Sigmoid colon (tissue), 7 donors: ENCODE measurements around the gene SLC35F1. TPM values are rescaled to one million over a fixed set of nuclear protein-coding genes. Genes with fewer than 3 reads are reported as not detected.

ENCODE experiments used
- DNase-seq: peaks from one replicate; pipeline ENCODE4 v3.0.0-alpha.2; 2019
- H3K27ac ChIP-seq, 4 donors: fragments of 200-600 bp; sonication (generic); one replicate each; pipeline ENCODE4 v1.5.1; 2016 to 2019; ENCODE audit warnings: mild to moderate bottlenecking in 1 of 4
- H3K27me3 ChIP-seq, 3 donors: fragments of 200-600 bp; sonication (generic); one replicate each; pipeline ENCODE4 v1.5.1; 2019; ENCODE audit warnings: mild to moderate bottlenecking in 1 of 3
- H3K36me3 ChIP-seq, 4 donors: fragments of 200-600 bp; sonication (generic); one replicate each; pipeline ENCODE4 v1.5.1; 2016 to 2019
- H3K4me1 ChIP-seq, 4 donors: fragments of 200-600 bp; sonication (generic); one replicate each; pipeline ENCODE4 v1.5.1; 2017 to 2019
- H3K4me3 ChIP-seq, 4 donors: fragments of 200-600 bp; sonication (generic); one replicate each; pipeline ENCODE4 v1.5.1; 2017 to 2019; ENCODE audit warnings: mild to moderate bottlenecking in 2 of 4, moderate library complexity in 1 of 4
- H3K9me3 ChIP-seq, 4 donors: fragments of 200-600 bp in 3 of 4; sonication (generic) in 3 of 4; one replicate each; pipeline versions ENCODE4 v1.5.1 to v1.6.1; 2013 to 2019
- EP300 ChIP-seq, 4 donors: sonication (generic); formaldehyde crosslinking; IDR thresholded peaks; one replicate each; pipeline ENCODE4 v1.6.1; 2017; ENCODE audit warnings: antibody characterized with exemption in 4 of 4
- POLR2A ChIP-seq, 2 donors: fragments of 450-650 bp; IDR thresholded peaks; one replicate each; pipeline ENCODE4 v1.6.1; 2016; ENCODE audit warnings: antibody characterized with exemption in 2 of 2, mild to moderate bottlenecking in 2 of 2, moderate library complexity in 2 of 2
- POLR2AphosphoS5 ChIP-seq, 4 donors: sonication (generic); formaldehyde crosslinking; IDR thresholded peaks; one replicate each; pipeline ENCODE4 v1.6.1; 2017; ENCODE audit warnings: antibody characterized with exemption in 4 of 4
- WGBS, 2 donors: extraction: QIAGEN DNeasy Blood & Tissue Kit; methylation state at CpG; one replicate each; pipeline ENCODE4 v1.1.7; 2013; 5-methylcytosine and 5-hydroxymethylcytosine counted together
- intact Hi-C: fragments of 100-400 bp; cut with DNase I; formaldehyde crosslinking; loops from one replicate; pipeline ENCODE4 v1.15.1; 2023
- polyA plus RNA-seq, 3 donors: library from polyadenylated mRNA; stranded (reverse); fragments of 200-250 nt; gene quantifications; one replicate each; pipeline ENCODE4 v1.2.3, GENCODE V29; 2013
- total RNA-seq, 4 donors: library from RNA; depleted of rRNA; stranded (reverse); fragments of >200 nt; gene quantifications; one replicate each; pipeline ENCODE4 v1.1.0, GENCODE V29; 2016
- TF ChIP-seq, protein P1 (sequence below), 4 experiments: fragments of 450-650 bp in 3 of 4; fragments of 200-600 bp in 1 of 4; IDR thresholded peaks; one replicate each; pipeline ENCODE4 v1.5.1; 2016 to 2019; ENCODE audit warnings: antibody characterized with exemption in 4 of 4, mild to moderate bottlenecking in 3 of 4, moderate library complexity in 2 of 4
- donor health status: healthy with polysubstance abuse.
- donor health status: Bipolar disorder and iron deficiency.
- donor health status: healthy.

SLC35F1 gene
- total and polyA plus RNA-seq, 7 donors: under 0.01 to 8.9 (median 4.0) TPM; not detected in 1

DNA sequence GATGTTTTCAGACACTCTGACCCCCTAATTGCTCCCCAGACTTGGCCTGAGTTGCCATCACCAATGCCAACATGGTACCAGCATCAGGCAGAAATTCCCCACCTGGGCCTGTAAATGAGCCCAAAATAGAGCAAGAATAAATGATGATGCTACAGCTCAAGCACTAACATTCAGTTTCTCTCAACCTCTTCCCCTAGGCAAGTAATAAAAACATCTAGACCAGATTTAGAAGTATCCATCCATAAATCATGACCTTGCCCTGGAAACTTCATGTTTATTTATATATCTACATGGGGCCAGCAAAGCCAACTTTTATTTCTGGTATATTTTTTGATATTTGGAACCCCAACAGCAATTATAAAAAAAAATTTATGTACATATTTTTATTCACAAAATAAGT lies 419.6 kb downstream of the SLC35F1 start:
- peak; percentile 55 to 80 (median 73) for TF ChIP-seq POLR2AphosphoS5 (IDR thresholded peaks at IDR 0.05)
- TF ChIP-seq EP300 (IDR thresholded peaks at IDR 0.05): peak in 2 of 4 donors; percentile 11 to 47
- TF ChIP-seq POLR2A (IDR thresholded peaks at IDR 0.05): no peak
- peaks cover 0 to 48% (median 34%) of the 10 kb centered on the region in 4 donors for H3K4me1 ChIP-seq
- no peak for DNase-seq
- no peak overlapping the region for H3K4me3 ChIP-seq
- H3K36me3 ChIP-seq: no peaks in the 10 kb centered on the region
- H3K27ac ChIP-seq: peak overlapping the region; percentile 45 to 75 (median 69)
- no peaks in the 10 kb centered on the region for H3K27me3 ChIP-seq
- intact Hi-C loops: loop anchor here (2.0 kb wide), 1 partner anchor 32 kb away; no protein-coding TSS in a partner anchor
- H3K9me3 ChIP-seq: no peaks in the 10 kb centered on the region

DNA sequence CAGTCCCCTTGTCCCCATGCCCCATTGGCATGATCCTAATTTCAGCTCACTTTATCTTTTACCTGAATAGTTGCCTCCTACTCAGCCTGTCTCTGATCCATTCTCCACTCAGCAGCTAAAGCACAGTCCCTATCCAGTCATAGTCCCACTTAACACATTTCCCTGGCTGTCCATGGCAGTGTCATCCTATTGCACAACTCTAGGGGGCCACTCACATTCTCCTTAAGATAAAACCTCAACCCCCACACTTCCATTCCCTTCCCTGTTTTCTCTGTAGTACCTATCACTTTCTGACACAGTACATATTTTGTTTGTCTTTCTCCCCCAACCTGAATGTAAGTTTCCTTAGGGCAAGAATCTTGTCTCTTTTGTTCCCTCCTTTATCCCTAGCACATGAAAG lies 420.2 kb downstream of the SLC35F1 start:
- no peak for TF ChIP-seq POLR2AphosphoS5 (IDR thresholded peaks at IDR 0.05)
- TF ChIP-seq POLR2A (IDR thresholded peaks at IDR 0.05): no peak
- TF ChIP-seq EP300 (IDR thresholded peaks at IDR 0.05): no peak
- TF ChIP-seq, protein P1, sequence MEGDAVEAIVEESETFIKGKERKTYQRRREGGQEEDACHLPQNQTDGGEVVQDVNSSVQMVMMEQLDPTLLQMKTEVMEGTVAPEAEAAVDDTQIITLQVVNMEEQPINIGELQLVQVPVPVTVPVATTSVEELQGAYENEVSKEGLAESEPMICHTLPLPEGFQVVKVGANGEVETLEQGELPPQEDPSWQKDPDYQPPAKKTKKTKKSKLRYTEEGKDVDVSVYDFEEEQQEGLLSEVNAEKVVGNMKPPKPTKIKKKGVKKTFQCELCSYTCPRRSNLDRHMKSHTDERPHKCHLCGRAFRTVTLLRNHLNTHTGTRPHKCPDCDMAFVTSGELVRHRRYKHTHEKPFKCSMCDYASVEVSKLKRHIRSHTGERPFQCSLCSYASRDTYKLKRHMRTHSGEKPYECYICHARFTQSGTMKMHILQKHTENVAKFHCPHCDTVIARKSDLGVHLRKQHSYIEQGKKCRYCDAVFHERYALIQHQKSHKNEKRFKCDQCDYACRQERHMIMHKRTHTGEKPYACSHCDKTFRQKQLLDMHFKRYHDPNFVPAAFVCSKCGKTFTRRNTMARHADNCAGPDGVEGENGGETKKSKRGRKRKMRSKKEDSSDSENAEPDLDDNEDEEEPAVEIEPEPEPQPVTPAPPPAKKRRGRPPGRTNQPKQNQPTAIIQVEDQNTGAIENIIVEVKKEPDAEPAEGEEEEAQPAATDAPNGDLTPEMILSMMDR (IDR thresholded peaks at IDR 0.05): no peak
- peak overlapping the region; percentile 45 to 75 (median 69) for H3K27ac ChIP-seq
- intact Hi-C loops: loop anchor here (2.0 kb wide), 1 partner anchor 32 kb away; no protein-coding TSS in a partner anchor

DNA sequence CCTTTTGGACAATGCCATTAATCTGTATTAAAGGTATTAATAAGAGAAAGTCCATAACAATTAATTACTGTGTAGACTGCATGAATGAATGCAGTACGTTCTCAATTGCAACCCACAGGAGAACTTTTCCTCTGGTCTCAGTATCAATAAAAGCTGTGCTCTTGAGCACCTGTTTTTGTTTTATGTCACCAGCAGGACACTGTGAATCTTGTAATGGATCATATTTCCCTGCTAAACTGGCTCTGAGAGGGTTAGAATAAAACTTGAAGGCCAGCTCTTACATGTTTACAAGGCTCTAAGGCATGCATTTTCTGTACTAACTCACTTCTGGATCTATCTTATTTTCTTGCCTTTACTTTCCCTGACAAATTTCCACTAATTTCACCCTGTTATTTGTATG lies 426.7 kb downstream of the SLC35F1 start:
- no peak for DNase-seq
- Histone ChIP-seq H3K27me3 (no peaks in the 10 kb centered on the region), H3K27ac (peak overlapping the region in 1 of 4 donors; percentile 19), H3K4me3 (no peak overlapping the region), H3K36me3 (no peaks in the 10 kb centered on the region), H3K9me3 (no peaks in the 10 kb centered on the region), H3K4me1 (peaks cover 0 to 28% (median 20%) of the 10 kb centered on the region in 4 donors)
- TF ChIP-seq POLR2A (IDR thresholded peaks at IDR 0.05): no peak
- TF ChIP-seq POLR2AphosphoS5 (IDR thresholded peaks at IDR 0.05): no peak
- no peak for TF ChIP-seq EP300 (IDR thresholded peaks at IDR 0.05)
- TF ChIP-seq, protein P1 (IDR thresholded peaks at IDR 0.05): no peak
- 81 to 89% methylated on average over 1 of the region's 1 CpG for WGBS, 2 donors
- intact Hi-C loops: no loop called here

More for the DNA sequence above, 420.2 kb downstream of the SLC35F1 start:
- DNase-seq: no peak
- Histone ChIP-seq H3K27me3 (no peaks in the 10 kb centered on the region), H3K36me3 (no peaks in the 10 kb centered on the region), H3K4me1 (peaks cover 0 to 48% (median 34%) of the 10 kb centered on the region in 4 donors), H3K4me3 (no peak overlapping the region), H3K9me3 (no peaks in the 10 kb centered on the region)

DNA sequence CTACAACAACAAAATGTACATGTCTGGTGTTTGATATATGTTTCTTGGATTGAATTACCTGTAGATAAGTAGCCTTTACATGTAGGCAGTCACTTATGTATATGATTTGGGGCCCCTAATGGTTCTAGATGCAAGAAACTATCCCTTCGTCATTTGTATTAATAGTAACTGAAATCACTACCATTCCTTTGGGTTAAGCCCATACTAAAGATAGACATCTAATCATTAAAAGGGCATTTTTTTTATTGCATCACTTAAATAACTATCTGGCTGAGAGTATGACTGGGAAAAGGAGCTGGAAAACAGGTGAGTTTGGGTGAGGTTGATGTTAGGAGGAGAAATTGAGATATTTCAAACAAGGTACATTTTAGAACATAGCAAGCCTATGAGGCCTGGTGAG lies 427.6 kb downstream of the SLC35F1 start:
- no peaks in the 10 kb centered on the region for H3K36me3 ChIP-seq
- no peak overlapping the region for H3K4me3 ChIP-seq
- H3K27me3 ChIP-seq: no peaks in the 10 kb centered on the region
- DNase-seq: no peak
- 93% methylated on average over 1 of the region's 1 CpG for WGBS, 2 donors
- no peaks in the 10 kb centered on the region for H3K9me3 ChIP-seq
- H3K27ac ChIP-seq: peak overlapping the region in 2 of 4 donors; percentile 33 to 59
- H3K4me1 ChIP-seq: peaks cover 0 to 27% (median 19%) of the 10 kb centered on the region in 4 donors
- intact Hi-C loops: no loop called here
- TF ChIP-seq POLR2AphosphoS5 (IDR thresholded peaks at IDR 0.05) (no peak), EP300 (IDR thresholded peaks at IDR 0.05) (no peak), POLR2A (IDR thresholded peaks at IDR 0.05) (no peak)
- TF ChIP-seq, protein P1 (IDR thresholded peaks at IDR 0.05): no peak

DNA sequence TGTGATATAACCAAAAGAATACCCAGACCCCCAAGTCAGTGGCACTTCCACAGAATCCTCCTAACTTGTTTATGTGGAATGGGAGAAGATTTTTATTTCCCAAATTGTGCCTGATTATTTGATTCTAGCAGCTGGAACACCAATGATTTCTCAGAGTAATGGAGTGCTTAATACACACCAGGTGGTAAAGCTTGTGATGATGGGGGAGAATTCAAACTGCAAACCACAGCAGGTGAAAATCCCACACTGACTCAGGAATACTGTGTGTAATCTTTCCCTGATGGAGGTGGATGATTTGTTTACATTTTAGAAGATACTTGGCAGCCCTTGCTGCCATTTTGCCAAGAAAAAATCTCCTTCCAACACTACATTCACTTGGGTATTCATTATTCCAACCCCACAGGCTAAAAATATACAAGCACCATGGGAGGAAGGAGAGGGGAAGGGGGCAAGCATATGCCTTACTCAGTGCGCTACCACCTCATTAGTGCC lies 428.3 kb downstream of the SLC35F1 start:
- no peak for DNase-seq
- 41 to 94% methylated on average over 1 of the region's 1 CpG for WGBS, 2 donors
- TF ChIP-seq POLR2AphosphoS5 (IDR thresholded peaks at IDR 0.05): peak in 1 of 4 donors; percentile 11
- TF ChIP-seq POLR2A (IDR thresholded peaks at IDR 0.05): no peak
- H3K4me1 ChIP-seq: peaks cover 0 to 27% (median 19%) of the 10 kb centered on the region in 4 donors
- H3K9me3 ChIP-seq: no peaks in the 10 kb centered on the region
- peak overlapping the region; percentile 14 to 59 (median 29) for H3K27ac ChIP-seq
- H3K36me3 ChIP-seq: no peaks in the 10 kb centered on the region
- H3K4me3 ChIP-seq: no peak overlapping the region
- H3K27me3 ChIP-seq: no peaks in the 10 kb centered on the region
- intact Hi-C loops: no loop called here
